GM19468 (cell line): ENCODE results near the gene MEGF11.

Source experiments
- ATAC-seq: cut with Tn5 transposase; IDR thresholded peaks from one replicate; pipeline ENCODE4 v1.9.1; 2021; ENCODE audit warnings: mild to moderate bottlenecking, moderate library complexity, moderate number of reproducible peaks; ENCODE audit not compliant: unreplicated experiment; ENCODE audit errors: extremely low read depth

MEGF11 gene

DNA sequence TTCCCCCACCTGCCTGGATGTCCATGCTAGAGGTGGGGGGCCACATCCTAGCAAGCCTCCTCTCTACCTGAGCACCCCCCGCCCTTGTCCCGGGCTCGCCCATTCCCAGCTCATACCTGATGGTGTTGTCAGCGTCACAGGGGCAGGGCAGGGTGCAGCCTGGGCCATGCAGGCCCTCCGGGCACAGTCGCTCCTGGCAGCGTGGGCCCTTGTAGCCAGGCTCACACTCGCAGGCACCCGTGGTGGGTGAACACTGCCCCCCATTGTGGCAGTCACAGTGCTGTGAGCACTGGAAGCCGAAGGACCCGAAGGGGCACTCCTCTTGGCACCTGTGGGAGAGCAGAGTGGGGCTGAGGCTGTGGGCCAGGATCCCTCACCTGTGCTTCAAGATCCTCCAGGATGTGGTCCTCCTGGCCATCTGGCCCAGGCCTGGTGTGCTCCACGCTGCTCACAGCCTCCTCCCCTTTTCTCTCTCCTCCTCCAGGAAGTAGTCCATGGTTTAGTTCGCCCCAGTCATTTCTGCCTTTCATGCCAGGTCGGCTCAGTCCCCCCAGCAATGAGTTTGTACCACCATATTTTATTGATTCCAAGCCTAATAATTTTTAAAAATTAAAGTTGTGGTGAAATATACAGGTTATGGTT is 288.6 kb downstream of the MEGF11 start:
- ATAC-seq, result no peak

DNA sequence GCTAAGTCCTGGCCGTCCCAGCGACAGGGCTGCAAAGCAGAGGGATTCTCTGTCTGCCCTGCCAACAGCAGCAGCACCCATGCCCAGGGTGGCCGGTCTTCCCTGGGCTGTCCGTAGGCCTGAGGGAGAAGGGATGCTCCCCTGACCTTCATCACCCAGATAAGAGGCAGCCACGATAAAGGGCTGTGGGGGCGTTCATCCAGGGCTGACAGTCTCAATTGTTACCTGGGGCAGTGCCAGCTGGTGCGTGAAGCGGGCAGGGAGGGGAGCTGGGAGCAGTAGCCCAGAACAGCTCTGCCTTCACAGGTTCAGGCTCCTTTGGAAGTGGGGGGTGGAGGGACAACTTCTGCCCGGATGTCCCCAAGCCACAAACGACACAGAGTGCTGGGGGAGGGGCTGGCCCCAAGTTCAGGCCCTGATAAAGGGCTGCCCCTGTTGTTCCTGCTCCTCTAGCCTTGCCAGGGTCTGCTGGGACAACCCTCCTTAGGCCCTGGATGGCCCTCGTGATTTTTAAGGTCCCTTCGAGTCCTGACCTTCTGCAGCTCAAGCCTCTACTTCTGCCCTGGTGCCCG is 289.6 kb downstream of the MEGF11 start:
- ATAC-seq, result no peak

DNA sequence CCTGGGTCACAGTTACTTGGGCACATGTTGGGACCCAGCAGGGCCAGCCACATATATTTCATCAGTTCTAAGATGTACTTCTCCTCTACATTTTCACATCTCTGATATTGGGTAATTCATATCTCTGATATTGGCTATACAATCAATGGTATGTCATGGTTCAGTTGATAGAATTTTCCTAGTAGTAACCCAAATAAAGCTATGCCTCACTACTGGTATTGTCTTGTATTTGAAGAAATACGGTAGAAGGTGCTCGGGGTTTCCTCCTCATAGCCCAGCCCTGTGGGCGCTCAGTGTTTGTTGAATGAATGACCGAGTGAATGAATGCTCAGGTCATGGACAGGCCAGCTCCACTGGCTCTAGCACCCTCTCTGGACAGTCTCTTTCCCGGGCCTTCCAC is 290.2 kb downstream of the MEGF11 start:
- no peak for ATAC-seq

DNA sequence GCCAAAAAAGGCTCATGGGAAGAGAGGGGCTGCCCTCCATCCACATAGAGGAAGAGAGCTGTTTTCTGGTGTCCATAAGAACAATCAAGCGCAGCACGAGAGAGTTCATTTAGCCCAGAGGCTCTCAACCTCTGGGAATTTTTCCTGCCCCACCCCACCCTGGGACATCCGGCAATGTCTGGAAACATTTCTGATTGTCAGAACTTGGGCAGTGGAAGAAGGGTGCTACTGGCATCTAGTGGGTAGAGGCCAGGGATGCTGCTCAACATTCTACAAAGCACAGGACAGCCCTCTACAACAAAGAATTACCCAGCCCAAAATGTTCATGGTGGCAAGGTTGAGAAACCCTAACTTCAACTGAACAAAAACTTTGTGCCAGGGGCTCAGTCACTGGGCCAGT is 291.4 kb downstream of the MEGF11 start:
- no peak for ATAC-seq

DNA sequence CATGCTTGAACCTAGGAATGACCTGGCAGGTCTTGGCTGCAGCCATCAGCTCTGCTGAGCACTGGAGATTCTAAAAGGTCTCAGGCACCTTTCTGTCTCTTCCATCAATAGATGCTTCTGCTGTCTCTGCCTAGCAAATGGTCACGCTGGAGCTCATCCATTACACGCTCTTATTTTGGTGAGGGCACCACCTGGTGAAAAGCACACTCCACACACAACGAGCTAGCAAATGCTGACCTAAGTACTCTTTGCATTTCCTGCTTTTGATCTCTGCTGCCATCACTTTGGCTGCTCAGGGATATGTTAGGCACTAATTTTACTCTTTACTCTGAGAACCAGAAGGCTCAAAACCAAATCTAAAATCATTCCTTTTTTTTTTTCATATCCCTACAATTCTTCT is 293.0 kb downstream of the MEGF11 start:
- ATAC-seq, result no peak

DNA sequence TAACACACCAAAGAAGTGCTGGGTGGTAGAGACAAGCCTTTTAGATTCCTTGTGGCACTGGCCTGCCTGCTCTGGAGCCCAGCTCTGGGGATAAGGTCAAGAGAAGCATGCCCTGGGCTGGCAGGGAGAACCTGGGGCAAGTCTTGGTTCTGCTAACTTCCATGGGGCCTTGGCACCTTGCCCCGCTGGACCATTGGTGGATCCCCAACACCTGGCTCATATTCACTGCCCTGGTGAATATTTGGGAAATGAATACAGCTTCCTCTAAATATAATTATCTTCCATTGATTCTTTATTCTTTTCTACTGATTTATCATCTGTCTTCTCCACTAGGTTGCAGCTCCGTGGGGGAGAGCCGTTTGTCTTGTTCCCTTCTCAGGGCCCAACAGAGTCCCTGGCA is 294.7 kb downstream of the MEGF11 start:
- no peak for ATAC-seq

DNA sequence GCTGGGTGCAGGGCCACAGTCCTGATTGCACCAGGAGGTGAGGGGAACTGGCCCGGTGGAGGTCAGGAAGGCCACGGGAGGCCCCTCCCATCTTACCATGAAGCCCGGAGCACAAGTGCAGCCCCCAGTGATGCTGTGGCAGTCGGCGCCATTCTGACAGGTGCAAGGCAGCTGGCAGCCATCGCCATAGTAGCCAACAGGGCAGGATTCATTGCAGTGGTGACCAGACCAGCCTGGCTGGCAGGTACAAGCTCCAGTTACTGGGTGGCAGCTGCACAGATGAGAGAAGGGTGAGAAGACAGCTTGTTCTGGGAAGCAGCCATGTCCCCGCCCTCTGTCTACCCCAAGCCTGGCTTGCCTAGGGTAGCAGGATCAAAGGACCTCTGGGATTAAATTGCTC is 296.1 kb downstream of the MEGF11 start:
- ATAC-seq, result no peak

DNA sequence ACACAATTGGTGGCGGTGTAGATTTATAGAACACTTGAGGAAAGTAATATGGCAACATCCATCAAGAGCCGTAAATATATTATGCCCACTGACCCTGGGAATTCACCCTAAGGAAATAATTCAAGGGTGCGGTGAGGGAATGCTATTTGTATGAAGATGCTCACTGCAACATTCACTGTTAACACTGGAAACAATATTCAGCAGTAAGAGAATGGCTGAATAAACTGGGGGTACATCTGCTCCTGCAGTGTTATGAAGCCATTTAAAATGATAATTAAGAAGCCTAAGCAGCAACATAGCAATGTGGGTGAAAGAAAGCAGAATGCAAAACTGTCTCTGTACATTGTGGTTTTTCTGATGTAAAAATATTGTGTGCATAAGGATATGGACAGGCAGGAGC is 296.7 kb downstream of the MEGF11 start:
- ATAC-seq, result no peak

DNA sequence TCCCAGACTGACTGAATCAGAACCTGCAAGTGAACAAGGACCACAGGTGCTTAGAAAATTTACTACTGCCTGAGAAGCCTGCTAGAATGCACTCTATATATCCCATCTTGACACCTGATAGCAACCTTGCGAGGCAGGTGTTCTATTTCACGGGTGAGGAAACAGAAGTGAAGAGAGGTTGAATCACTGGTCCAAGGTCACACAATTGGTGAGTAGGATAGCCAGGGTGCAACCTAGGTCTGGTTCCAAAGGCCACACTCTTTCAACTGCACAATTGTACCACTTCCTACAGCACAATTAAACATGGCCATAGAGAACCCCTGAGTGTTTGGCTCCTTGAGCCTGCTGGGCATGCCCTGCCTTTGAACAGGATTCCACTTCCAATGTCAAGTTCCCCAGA is 297.2 kb downstream of the MEGF11 start:
- ATAC-seq, result no peak

DNA sequence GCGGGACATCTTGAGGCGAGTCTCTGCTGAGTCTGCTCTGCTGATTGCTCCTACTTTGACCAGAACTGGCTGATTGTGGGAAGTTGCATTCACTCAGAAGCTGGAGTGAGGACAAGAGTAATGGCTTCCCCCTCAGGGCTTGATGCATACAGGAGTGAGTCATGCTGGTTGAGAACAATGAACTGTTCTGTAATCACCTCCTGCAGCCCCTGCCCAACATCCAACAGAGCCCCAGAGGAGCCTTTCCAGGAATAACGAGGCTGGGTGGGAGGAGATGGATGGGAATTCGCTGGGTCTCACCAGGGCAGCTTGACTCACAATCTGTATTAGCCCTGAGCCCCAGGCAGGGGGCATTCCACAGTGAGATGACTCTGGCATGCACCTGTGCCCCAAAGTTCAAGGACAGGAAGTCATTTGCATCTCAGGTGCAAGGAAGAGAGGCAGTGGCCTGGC is 299.2 kb downstream of the MEGF11 start:
- ATAC-seq, result no peak

DNA sequence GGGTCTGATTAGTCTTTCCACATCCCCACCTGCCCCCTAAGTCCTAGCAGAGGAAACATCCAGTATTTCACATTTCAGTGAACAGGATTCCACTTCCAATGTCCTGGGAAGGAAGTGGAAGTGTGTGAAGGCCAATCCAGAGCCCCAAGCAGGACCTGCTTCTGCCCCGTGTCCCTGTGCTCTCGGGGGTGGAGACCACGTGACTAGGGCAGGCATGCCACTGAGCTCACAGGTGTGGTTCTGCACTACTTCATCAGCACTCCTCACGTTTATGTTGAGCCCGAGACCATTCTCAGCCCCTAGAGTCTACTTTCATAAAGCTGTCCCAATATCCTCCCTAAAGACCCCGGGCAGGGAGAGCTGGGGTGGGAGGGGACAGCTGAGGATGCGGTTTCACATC is 299.9 kb downstream of the MEGF11 start:
- no peak for ATAC-seq

DNA sequence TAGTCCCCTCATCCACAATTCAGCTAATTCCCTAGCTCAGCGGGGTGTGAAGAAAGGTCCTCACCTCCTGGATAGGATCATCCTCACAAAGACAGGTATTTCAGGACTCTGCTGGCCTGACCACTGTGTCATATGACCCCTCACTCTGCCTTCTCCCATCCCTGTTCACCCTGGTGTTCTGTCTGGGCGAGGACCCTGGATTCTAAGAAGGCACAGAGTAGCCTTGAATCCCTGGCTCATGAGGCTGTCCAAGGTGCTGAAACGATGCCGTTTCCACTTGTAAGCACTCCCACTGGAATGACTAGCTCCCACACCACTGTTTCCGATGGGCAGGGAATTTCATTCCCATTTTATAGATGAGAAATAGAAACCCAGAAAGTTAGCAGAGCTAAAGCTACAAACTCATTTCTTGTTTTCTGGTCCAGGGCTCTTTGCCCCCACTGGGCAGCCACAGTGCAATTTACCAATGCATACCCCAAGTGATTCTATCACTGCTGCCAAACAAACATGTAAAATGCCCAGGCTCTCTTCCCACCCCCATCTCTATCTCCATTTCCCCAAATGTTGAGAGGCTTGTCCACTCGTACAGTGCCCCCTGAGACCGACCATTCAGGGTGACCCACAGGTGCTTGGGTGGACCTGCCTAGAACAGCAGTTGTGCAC is 301.0 kb downstream of the MEGF11 start:
- no peak for ATAC-seq

DNA sequence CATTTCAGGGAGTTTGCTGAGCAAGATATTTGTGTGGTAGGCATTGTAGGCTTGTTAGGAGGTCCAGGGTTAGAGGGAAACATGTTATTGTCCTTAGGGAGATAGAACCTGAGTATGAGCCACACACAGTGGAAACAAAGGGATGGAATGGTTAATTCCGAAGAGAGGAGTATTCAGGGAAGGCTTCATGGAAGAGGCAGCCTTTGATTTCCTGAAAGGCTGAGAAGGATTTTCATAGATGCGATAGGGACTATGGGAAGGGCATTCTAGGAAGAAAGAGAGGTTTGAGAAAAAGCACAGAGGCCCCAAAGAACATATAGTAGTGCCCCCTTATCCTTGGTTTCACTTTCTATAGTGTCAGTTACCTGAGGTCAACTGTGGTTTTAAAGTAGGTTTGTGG is 302.5 kb downstream of the MEGF11 start:
- no peak for ATAC-seq

DNA sequence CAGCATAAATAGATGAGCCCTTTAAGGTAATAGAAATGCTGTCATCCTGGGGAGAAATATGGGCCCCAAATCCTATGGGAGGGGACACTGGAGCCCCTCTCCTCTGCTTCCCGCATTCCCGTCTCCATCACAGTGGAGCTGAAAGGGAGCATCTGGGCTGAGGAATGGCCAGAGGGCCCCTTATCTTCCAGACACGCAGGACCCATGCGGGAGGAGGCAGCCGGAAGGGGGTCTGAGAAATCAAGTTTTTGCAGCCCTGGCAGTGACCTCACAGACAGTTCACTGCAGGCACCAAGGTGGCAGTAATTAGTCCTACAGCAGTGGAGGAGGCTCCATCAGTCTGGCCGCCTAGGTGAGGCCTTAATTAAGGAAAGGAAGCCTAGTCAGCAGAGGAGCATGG is 304.1 kb downstream of the MEGF11 start:
- ATAC-seq, result no peak

DNA sequence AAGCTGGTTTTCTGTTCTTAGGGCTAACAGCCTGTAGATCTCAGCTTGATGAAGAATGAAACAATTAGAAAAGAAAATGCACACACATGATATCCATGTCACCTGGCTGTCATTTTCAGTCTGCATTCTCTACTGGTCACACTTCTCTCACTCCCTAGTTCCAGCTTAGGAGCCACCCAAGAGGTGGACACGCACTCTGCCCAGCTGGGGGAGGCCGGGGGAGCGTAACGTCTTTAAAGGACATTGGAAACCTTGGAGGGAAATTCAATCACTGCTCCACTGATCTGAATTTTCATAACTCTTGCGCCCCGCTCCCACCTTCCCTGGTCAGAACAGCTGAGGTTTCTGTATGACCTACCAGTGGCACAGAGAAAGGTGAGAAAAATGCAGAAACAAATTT is 304.5 kb downstream of the MEGF11 start:
- ATAC-seq, result no peak

DNA sequence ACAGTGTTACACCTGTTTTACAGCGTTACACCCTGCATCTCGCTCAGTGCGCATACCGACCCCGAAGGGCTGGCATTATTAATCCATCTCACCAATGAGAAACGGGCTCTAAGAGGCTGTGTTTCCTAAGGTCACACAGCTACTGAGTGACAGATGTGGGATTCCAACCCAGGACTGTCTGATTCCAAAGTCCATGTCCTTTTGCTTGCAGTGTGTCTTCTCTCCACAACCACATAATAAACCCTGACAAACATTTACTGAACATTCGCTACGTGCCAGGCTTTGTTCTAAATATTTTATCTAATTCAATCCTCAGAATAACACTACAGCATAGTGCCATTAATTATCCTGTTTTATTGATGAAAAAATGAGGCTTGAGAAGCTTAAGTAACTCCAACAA is 305.2 kb downstream of the MEGF11 start:
- ATAC-seq, result no peak

DNA sequence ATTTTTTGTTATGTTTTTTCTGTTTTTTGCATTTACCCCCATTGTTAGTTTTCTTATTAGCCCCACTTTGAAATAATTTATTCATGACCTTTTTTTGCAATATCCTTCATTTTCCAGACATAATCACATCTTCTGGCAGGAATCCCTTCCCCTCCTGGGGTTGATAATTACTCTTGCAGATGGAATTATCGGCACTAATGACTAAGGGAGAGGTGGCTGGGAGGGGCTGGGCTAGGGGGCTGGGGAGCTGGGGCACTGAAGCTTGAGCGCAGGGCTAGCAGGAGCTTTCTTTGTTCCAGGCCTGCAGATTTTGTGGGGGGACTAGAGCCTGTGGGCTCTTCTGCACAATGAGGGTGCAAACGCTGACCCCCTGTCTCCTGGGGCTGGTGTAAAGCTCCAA is 306.5 kb downstream of the MEGF11 start:
- no peak for ATAC-seq

DNA sequence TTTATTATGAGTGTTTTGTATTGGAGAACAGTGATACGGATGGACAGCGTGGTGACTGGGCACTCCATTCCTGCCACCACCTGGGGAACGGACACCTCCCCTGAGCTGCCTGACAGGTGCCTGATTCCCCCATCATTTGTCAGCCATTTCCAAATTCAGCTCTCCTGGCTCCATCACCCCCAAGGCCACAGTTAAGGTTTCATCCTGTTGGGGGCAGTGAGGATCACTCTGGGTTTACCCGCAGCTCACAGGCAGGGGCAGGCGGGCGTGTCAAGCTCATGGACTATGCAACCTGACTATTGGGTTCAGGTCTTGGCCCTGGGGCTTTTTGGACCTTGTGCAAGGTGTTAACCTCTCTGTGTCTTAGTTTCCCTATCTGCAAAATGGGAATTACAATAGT is 307.9 kb downstream of the MEGF11 start:
- ATAC-seq, result no peak

DNA sequence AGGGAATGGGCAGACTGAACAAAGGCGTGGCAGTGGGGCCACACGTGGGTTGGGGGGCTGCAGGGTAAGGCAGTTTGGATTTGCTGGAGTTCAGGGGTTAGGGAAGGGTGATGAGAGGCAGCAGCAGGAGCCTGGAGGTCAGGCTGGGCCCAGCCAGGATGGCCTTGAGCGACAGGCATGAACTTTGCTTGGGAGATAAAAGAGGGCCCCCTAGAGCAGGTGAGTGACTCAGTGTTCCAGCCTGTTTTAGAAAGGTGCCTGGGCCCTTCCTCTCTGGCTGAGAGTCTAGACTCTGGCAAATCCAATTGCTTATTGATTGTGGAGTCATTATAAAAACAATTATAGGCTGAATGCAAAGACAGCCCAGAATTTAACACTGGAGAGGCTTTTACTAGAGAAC is 309.1 kb downstream of the MEGF11 start:
- no peak for ATAC-seq

DNA sequence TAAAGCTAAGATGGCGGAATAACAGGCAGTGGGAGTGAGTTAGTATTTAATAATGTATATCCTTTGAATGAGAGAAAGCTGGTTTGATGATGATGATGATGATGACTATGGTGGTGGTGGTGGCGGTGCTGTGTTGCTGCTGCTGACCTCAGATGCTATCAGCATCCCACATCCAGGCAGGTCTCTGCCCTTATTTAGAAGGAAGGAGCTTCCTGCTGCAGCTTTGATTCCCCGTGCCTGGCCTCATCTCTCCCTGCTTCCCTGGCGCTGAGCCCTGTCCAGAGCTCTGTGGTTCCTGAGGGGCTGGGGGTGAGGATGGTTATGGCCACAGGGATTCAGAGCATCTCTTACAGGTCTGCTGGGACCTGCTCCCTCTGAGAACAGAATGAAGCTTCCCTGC is 311.1 kb downstream of the MEGF11 start:
- ATAC-seq, result no peak

DNA sequence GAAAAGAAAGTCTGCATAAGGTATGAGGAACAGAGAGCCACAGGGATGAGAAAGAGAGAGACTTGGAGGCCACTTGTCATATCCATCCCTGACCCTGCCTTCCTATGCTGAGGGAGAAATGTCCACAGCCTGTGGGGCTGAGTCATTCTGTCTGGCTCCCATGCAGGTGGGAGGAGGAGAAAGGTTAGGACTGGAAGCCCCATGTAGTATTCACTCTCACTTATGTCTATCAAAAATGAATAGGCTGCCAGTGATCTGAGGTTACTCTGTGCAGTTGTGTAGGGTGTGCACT is 313.0 kb downstream of the MEGF11 start:
- no peak for ATAC-seq
